Right renal pelvis (tissue), 4 donors: ENCODE measurements around the gene GAB4. TPM values are rescaled to one million over a fixed set of nuclear protein-coding genes. Genes with fewer than 3 reads are reported as not detected.
"Not testable (repeated sequence)": the region's sequence is repeated elsewhere in the genome, so short reads cannot be mapped to it uniquely, and the experiment has no call there.

Experiments used
- DNase-seq, 4 donors: peaks; one replicate each; pipeline ENCODE4 v3.0.0-alpha.2; 2013; ENCODE audit warnings: low read depth in 4 of 4, low spot score in 3 of 4, missing footprints in 1 of 4
- polyA plus RNA-seq, 4 donors: library from polyadenylated mRNA; unstranded; fragments of 120-200 nt; gene quantifications; one replicate each; pipeline ENCODE4 v1.2.1, GENCODE V29; 2013; ENCODE audit not compliant: insufficient read length in 4 of 4

Gene GAB4, protein sequence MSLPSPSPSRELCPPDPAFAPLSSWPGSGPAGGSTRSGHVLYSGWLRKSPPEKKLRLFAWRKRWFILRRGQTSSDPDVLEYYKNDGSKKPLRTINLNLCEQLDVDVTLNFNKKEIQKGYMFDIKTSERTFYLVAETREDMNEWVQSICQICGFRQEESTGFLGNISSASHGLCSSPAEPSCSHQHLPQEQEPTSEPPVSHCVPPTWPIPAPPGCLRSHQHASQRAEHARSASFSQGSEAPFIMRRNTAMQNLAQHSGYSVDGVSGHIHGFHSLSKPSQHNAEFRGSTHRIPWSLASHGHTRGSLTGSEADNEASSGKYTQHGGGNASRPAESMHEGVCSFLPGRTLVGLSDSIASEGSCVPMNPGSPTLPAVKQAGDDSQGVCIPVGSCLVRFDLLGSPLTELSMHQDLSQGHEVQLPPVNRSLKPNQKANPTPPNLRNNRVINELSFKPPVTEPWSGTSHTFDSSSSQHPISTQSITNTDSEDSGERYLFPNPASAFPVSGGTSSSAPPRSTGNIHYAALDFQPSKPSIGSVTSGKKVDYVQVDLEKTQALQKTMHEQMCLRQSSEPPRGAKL
- polyA plus RNA-seq: not detected

DNA sequence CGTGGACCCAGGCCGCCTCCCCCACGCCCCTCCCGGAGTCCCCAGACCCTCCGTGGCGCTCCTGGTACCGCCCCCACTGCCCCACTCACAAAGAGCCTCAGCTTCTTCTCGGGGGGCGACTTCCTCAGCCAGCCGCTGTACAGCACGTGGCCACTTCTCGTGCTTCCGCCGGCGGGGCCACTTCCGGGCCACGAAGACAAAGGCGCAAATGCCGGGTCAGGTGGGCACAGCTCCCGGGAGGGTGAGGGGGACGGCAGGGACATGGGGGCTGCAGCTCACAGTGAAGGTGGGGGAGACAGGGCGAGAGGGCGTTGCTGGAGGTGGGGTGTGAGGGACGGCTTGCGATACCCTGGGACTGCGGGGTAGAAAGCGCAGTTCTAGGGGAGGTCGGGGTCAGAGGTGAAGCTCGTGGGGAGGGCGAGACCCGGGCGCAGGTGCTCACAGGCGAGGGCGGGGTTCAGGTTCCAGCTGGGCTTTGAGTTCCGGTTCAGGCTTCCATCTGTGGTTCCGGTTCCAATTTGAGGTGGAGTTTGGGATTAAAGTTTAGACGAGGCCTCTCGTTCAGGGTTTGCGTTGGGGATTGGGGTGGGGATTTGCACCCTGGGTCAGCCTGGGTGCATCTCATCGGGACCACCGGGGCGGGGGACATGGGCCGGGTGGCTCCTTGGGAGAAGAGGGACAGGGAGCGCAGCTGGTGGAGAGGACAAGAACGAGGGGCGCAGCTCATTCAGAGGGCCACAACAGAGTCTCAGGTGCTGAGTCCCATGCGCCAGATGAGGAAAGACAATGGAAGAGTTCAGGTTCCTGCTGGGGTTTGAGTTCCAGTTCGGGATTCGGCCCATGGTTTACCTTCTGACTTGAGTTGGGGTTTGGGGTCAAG lies at the start of gene GAB4:
Gene GAB4, minus strand, starts transcription at position 371 of the 880 bp plus-strand sequence. Its CDS starts 108 bp downstream, at position 263.
- no peak for DNase-seq

DNA sequence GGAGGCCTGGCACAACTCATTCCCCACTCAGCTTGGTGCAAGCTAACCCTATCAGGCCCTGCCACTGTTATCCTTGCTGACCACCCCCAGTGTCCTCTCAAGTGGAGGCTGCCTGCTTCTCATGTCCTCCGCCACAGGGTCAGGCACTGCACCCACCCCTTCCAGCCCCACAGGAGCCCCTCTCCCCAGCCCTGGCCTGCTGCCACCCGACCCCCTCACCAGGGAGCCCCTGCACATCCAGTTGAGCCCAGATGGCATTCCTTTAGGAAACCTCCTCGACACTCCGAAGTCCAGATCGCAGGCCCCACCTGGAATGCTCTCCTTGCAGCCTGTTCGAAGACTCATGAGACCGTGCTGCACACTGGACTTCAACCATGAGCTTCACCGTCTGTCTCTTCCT lies 48.8 kb upstream of the GAB4 start:
- no peak for DNase-seq

DNA sequence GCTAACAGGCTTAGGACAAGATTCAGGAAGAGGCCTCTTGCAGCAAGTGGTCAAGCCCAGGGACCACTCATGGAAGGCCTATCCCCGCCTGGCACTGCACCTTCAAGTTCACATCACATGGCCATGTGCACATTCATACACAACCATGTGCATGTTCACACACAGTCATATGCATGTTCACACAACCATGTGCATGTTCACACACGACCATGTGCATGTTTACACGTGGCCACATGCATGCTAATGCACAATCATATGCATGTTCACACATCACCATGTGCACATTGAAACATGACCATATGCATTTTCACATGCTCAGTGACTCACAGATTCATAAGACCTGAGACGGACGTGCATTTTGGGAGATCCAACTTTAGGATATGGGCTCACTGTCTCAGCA lies 48.0 kb upstream of the GAB4 start:
- DNase-seq: no peak

DNA sequence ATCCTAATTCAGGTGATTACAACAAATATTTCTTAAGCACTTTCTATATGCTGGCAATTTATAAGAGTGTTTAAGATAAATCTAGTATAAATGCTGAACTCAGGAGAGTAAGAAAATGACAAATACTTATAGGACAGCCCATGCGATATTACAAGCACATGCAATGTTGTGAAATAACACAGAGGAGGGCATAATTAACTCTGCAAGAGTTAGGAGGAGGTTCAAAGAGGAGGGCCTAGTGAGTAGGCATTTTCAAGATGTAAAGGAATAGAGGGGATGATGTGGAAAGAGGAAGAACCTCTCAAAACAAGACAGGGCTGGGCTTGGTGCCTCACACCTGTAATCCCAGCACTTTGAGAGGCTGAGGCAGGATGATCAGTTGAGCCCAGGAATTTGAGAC lies 39.6 kb upstream of the GAB4 start:
- no peak for DNase-seq

DNA sequence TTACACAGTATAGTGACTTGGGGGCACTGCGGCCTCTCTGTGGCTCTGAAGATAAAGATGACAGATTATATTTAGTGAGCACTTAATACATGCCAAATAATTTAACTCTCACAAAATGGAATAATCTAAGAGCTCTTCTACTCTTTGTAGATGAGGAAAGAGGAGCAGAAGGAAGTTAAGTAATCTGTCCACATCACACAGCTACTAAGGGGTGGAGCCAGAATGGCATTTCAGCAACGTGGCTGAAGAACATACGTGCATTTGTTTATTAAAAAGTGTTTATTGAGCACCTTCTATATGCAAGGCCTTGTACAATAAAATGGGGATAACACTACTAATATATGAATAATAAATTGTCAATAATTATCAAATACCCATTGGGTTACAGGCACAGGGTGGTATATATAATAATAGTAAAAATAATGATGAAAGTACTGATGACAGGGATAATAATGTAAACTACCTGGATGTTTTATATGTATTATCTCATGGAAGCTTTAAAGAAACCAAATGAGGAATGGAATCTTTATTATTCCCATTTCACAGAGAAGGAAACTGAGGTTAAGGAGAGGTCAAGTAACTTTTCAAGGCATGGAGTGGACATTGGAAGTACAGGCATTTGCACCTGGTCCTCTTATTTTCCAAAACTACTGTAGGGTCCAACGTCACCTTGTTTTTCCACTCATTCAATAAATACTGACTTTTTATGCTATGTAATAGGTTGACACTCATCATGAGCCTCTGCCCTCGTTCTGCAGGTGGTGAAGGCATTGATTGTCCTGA lies 38.7 kb upstream of the GAB4 start:
- DNase-seq: no peak

DNA sequence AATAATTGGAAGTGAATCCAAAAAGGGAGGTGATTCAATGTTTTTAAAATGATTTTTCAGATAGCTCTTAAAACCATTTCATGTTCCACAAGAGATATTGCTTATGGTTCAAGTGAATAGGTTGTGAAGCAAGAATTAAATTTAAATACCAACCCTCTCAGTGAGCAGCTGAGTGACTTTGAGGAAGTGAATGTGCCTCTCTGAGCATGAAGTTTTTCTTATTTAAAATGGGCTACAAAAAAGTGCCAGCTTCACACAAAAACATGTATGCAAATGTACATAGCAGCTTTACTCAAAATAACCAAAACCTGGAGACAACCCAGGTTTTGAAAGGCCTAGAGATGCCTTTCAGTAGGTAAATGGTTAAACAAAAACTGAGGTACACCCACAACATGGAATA lies 35.5 kb upstream of the GAB4 start:
- no peak for DNase-seq

DNA sequence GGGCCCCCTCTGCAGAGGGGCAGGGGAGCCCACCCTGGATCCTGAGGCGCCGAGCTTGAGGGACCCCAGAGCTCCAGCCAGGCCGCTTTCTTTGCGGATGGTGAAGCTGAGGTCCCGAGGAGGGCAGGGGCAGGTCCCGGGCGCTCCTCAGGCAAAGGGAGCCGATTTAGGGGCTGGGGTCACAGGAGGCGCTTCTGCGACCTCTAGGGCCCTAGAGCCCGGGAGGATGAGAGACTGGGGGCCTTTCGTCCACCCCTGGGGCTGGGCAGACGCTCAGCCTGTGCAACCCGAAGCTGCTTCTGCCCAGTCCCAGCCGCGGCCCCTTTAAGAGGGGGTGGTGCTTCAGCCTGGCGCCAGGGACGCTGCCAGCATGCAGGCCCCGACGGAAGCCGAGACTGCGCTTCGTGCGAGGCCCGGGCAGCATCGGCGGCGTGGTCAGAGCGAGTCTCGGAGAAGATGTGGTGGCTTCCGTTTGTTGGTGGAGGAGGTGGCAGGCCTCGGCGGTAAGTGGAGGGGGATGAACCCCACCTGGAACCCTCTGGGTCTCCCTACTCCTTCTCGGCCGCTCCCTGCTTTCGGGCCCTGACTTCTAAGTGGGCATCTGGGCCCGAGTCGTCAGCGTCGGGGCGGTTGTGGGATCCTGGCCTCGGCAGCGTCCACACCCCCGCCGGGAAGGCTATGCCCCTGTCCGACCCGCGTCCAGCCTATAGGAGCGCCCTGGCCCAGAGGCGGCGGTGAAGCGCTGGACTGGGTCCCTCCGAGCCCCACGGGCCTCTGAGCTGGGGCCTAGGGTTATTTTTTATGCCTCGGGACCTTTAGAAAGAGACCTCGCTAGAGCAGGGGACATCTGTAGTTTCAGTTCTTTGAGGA lies 29.1 kb upstream of the GAB4 start:
- not testable (repeated sequence) for DNase-seq

DNA sequence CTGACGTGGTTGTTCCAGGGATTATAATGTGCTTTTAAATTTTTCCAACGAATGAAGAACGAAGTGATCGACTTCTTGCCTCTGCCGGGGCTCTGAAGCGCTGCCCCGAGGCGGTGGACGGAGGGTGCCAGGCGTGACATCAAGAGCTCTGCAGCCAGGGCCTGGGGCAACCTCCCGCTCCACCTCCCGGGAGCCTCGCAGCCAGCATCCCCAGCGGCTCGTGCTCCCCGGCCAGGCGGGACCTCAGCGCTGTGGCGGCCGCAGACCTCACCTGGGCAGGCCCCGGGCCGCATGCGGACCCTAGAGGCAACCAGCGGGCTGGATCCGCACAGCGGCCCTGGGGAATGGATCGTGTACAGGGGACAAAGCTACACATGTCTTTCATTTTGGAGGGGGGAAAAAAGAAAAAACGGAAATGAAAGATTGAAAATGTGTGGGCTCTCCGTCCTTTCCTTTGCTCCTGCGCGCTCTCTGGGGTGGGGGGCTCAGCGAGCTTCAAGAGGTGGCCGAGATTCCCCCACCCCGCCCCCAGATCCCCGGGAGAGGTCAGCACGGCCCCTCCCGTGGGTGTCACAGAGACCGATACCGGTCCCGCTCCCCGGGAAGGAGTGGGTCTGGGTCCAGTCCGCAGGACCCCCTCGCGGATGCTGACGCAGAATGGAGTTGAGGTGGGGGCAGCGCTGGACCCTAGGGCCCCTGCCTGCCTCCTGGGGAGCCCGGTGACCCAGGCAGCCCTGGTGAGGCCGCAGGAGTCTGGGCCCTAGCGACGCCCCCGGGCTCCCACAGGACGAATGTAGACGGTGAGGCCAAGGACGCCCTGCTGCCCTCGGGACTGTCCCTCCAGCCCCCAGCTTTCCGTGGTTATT lies 28.2 kb upstream of the GAB4 start:
- not testable (repeated sequence) for DNase-seq

DNA sequence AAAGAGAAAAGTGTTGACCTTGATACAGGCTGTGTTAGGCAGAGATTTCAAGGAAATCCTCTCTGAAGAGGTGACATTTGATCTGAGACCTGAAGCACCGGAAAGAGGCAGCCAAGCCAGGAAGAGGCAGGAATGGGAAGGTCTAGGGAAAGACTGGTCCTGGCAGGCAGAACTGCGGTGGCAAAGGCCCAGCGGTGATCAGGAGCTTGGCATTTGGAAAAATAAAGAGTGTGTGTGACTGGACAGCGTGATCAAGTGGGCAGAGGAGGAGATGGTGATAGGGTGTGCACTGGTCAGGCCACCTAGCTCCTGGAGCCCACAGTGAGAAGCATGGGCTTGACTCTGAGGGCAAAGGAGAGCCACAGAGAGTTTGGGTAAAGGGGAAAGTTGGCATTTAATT lies 27.2 kb upstream of the GAB4 start:
- DNase-seq: no peak

DNA sequence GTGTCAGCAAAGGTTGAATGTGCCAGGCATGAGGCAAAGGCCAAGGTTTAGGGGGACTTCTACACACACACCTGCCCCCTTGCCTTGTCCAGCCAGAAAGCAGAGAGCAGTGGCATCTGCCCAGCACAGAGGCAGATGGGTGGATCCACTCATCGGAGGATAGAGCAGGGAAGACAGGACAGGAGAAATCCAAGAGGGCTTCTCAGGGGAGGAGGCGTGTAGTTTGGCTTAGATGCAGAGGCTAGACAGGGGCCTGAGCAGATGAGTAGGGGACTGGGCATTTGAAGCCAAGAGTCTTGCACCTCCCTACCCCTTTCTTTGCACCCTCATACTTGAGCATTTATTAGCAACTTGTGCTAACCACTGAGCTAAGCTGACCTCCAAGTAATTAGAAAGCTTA lies 26.5 kb upstream of the GAB4 start:
- not testable (repeated sequence) for DNase-seq

DNA sequence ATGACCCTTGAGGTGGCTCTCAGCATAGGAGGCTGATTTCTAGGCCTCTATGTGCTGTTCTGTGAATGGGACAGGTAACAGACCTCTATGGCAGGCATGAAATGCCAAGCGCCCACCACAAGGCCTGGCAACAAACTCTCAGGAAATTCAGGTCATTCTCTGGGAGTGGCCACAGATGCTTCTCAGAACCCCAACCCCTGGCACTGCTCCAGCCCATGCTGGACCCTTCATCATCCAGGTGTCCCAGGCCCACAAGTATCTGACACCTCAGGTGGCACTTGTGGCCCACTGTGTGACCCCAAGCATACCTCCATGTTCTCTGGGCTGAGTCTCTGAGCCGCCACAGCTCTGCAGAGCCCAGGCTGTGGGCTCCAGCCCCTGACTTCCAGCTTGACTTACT lies 24.3 kb upstream of the GAB4 start:
- not testable (repeated sequence) for DNase-seq

DNA sequence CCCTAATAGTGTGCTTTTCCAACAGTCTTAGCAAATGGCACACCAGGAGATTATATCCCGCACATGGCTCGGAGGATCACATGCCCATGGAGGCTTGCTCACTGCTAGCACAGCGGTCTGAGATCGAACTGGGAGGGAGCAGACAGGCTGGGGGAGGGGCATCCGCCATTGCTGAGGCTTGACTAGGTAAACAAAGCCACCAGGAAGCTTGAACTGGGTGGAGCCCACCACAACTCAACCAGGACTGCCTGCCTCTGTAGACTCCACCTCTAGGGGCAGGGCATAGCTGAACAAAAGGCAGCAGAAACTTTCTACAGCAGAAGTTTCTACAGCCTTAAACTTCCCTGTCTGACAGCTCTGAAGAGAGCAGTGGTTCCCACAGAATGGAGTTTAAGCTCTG lies 16.4 kb upstream of the GAB4 start:
- DNase-seq: not testable (repeated sequence)

DNA sequence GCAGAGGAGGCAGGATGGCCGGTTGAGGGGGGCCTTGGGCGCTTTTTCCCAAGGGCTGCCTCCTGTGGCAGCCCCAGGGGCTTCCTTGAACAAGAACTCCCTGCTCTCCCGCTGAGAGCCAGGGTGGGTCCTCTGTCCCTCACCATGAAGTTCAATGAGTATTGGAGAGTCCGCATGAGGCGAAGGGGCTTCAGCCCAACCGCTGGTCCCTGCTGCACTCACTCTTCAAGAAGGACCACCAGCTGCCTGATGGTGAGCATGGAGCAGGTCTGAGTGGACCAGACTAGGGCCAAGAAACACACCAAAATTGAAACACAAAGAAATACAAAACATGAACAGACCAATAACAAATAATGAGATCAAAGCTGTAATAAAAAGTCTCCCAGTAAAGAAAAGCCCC lies 7.5 kb upstream of the GAB4 start:
- not testable (repeated sequence) for DNase-seq

DNA sequence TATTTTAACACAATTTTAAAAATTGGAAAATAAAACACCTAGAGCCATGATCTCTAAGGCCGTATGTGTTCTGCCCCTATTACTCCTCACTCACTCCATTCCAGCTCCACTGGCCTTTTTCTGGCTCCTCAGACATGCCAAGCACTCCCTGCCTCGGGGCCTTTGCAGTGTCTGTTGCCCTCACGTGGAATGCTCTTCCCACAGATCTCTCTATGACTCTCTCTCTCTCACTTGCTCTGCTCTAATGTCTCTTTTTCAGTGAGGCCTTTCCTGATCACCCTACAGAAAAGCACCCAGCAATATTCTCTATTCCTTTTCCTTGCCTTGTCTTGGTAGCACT lies 6.0 kb upstream of the GAB4 start:
- DNase-seq: not testable (repeated sequence)

DNA sequence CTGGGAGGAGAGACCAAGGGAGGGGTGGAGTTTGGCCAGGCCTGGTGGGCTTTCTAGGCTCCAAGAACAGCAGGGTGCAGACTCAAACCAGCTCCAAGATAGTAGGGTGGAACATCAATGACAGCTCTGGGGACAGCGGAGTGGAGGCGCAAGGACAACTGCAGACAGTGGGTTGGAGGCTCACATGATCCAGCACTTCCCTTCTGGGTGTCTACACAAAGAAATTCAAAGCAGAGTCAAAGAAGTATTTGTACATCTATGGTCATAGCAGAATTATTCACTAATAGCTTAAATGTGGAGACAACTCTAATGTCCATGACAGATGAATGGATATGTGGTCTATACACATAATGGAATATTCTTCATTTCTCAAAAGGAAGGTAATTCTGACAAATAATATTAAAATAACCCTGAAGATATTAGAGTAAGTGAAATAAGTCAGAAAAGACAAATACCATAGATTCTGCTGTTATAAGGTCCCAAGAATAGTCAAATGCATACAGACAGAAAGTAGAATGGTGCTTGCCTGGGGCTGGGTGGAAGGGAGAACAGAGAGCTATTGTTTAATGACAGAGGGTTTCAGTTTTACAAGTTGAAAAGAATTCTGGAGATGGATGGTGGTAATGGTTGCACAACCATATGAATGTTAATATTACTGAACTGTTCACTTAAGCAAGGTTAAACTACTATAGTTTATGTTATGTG lies 5.5 kb upstream of the GAB4 start:
- no peak for DNase-seq

DNA sequence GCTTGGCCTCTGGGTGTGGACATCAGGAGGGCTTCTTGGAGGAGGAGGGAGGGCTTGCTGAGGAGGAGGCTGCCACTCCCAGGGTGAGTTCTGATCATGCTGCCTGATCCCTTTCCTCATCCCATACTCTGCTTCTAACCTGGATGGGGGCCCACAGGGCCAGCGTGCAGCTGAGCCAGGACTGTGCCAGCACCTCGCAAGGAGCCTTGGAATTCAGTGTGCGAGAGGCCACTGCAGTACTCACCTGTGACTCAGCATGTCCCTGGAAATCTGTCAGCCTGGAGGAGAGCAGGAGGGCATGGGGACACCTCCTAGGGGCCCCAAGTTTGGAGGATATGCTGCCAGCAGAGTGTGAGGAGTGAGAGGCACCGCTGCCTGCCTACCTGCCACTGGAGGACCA lies 4.2 kb upstream of the GAB4 start:
- DNase-seq: no peak

DNA sequence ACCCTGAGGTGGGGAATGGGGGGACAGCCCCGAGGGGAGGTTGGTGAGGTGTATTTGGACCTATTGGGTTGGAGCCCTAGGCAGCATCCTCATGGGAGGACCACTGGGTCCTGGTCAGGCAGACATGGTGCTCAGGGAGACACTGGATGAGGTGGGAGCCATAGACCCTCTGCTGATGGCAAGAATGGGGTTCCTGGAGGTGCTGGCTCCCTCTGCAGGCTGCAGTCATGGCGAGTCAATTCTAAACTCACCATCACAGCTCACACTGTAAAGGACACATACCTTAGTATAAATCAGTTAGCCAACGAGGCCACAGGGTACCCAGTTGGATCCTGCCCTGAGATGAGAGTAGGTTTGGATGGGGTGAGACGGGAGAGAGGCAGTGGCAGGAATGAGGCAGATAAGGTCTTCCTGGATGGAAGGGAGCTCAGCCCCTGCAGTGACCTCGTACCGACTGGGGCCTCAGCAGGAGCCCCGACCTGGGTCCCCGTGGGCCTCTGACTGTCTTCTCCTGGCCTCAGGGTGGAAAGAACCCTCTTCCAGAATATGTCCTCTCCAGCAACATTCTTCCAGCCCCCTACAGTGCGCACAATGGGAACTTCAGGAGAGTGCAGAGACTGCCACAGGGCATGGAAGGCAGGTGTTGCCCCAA lies 1.7 kb upstream of the GAB4 start:
- DNase-seq: no peak

DNA sequence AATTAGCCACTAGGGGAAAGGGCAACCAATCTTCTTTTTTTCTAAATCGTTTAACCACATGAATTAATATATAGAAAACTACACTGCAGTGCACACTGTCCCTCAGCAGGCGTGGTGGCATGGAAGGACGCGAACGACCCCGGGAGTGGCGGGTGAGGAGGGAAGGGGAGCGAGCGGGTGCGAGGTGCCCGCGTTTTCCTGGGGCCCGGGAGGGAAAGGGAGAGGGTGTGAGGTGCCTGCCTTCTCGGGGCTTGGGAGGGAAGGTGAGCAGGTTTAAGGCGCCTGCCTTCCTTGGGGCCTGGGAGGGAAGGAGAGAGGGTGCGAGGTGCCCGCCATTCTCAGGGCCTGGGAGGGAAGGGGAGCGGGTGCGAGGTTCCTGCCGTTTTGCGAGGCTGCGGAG lies 765 bp downstream of the GAB4 start:
- no peak for DNase-seq
